Lung (tissue), 12 donors: ENCODE measurements around the gene CLEC4A. TPM values are rescaled to one million over a fixed set of nuclear protein-coding genes. Genes with fewer than 3 reads are reported as not detected.
"Not testable (repeated sequence)": the region's sequence is repeated elsewhere in the genome, so short reads cannot be mapped to it uniquely, and the experiment has no call there.

Experiments used
- ATAC-seq: fragments of 200-7000 bp; cut with Tn5 transposase; one replicate; pipeline ENCODE4 v1.9.1; 2020; ENCODE audit warnings: moderate number of reproducible peaks; ENCODE audit not compliant: insufficient read depth, low FRiP score
- DNase-seq, 3 donors: peaks; one replicate each; pipeline ENCODE4 v3.0.0-alpha.2; 2013 to 2017
- H3K27ac ChIP-seq, 2 donors: one replicate each; pipeline ENCODE4 v1.5.1; 2013; ENCODE audit warnings: mild to moderate bottlenecking in 2 of 2, moderate library complexity in 2 of 2, control low read depth in 1 of 2, inconsistent platforms in 1 of 2, low read depth in 1 of 2, low read length in 1 of 2
- H3K27me3 ChIP-seq, 3 donors: one replicate each; pipeline ENCODE4 v1.5.1; 2013; ENCODE audit warnings: low read length in 2 of 3; ENCODE audit not compliant: control insufficient read depth in 3 of 3, insufficient read depth in 3 of 3
- H3K36me3 ChIP-seq, 4 donors: one replicate each; pipeline ENCODE4 v1.5.1; 2013; ENCODE audit warnings: low read length in 4 of 4, mild to moderate bottlenecking in 1 of 4, moderate library complexity in 1 of 4; ENCODE audit not compliant: control insufficient read depth in 4 of 4, insufficient read depth in 4 of 4
- H3K4me1 ChIP-seq, 5 donors: one replicate each; pipeline ENCODE4 v1.5.1; 2013; ENCODE audit warnings: low read length in 5 of 5, mild to moderate bottlenecking in 2 of 5, moderate library complexity in 1 of 5; ENCODE audit not compliant: control insufficient read depth in 5 of 5, insufficient read depth in 5 of 5
- H3K4me3 ChIP-seq: one replicate; pipeline ENCODE4 v1.5.1; 2013; ENCODE audit warnings: mild to moderate bottlenecking, control low read depth, moderate library complexity
- H3K9ac ChIP-seq, 2 donors: one replicate each; pipeline ENCODE4 v1.5.1; 2013; ENCODE audit warnings: low read length in 2 of 2, control low read depth in 1 of 2; ENCODE audit not compliant: insufficient read depth in 1 of 2
- H3K9me3 ChIP-seq, 4 donors: one replicate each; pipeline ENCODE4 v1.5.1; 2013; ENCODE audit warnings: low read length in 3 of 4, mild to moderate bottlenecking in 1 of 4, moderate library complexity in 1 of 4; ENCODE audit not compliant: control insufficient read depth in 4 of 4, insufficient read depth in 3 of 4
- WGBS, 2 donors: extraction: QIAGEN DNeasy Blood & Tissue Kit; methylation state at CpG; one replicate each; pipeline ENCODE4 v1.1.7; 2013; 5-methylcytosine and 5-hydroxymethylcytosine counted together
- polyA plus RNA-seq, 2 donors: library from polyadenylated mRNA; stranded (reverse); fragments of 200-250 nt; gene quantifications; one replicate each; pipeline ENCODE4 v1.2.1, GENCODE V29; 2013
- total RNA-seq, 2 donors: library from RNA; depleted of rRNA in 1 of 2; stranded (reverse); fragments of >200 nt in 1 of 2; gene quantifications; one replicate each; pipeline ENCODE4 v1.2.1, GENCODE V29; 2014 to 2021
- TF ChIP-seq, protein P1 (sequence below): IDR thresholded peaks from 2 replicates; pipeline ENCODE4 v1.5.1; 2012; ENCODE audit warnings: mild to moderate bottlenecking; ENCODE audit errors: control extremely low read depth, extremely low read depth
- donor health status: control.
- donor health status: control.
- donor health status: Bipolar disorder and iron deficiency.
- donor health status: healthy.
- donor health status: DM: yes; HTN: yes; CAD: no.

The CLEC4A gene
- total and polyA plus RNA-seq, 4 donors, result 4.2 to 32.8 (median 9.8) TPM

DNA sequence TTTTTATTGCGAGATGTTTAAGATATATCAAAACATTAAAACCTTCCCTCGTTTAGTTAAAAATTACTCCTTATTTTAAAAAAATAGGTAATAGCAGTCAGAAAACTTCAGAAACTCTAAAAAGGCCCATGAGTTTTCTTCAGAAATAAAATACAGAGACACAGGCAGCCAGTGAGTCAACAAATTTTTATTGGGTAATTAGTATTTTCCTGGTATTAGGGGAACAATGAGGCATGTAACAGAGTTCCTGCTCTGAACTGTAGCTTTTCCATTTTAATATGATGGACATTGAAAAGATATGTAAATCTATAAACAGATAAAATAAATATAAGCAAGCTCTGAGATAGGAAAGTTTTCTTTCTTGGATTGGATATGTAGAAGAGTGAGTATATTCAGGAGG, 33.0 kb downstream of the CLEC4A start:
- Histone ChIP-seq H3K9me3 (no peaks in the 10 kb centered on the region), H3K27ac (no peak overlapping the region), H3K36me3 (no peaks in the 10 kb centered on the region), H3K27me3 (no peaks in the 10 kb centered on the region), H3K4me1 (peaks cover 0 to 11% (median 0%) of the 10 kb centered on the region in 5 donors), H3K4me3 (no peak overlapping the region), H3K9ac (no peak overlapping the region)
- ATAC-seq (no peak), DNase-seq (no peak)
- TF ChIP-seq, protein P1, sequence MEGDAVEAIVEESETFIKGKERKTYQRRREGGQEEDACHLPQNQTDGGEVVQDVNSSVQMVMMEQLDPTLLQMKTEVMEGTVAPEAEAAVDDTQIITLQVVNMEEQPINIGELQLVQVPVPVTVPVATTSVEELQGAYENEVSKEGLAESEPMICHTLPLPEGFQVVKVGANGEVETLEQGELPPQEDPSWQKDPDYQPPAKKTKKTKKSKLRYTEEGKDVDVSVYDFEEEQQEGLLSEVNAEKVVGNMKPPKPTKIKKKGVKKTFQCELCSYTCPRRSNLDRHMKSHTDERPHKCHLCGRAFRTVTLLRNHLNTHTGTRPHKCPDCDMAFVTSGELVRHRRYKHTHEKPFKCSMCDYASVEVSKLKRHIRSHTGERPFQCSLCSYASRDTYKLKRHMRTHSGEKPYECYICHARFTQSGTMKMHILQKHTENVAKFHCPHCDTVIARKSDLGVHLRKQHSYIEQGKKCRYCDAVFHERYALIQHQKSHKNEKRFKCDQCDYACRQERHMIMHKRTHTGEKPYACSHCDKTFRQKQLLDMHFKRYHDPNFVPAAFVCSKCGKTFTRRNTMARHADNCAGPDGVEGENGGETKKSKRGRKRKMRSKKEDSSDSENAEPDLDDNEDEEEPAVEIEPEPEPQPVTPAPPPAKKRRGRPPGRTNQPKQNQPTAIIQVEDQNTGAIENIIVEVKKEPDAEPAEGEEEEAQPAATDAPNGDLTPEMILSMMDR, result no peak
- 92% methylated on average over 2 of the region's 2 CpGs for WGBS, 2 donors

DNA sequence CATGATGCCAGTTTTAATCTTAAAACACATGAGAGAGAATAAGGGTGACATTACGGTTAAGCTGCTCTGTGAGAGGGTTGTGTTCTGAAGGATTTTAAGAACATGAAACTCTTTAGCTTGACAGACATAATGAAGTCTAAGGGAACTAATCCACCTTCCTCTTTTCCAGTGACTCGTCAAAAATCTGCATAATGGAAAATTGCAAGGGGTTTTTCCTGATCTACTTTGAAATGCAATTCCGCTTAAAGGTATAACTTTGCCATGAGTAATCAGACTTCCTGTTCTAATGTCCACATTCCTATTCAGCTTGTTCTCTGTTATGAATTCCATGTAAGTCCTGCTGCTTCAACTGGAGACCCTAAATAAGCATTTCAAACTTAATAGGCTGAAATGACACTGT, 33.4 kb downstream of the CLEC4A start, which contains the start of gene ZNF705A:
Gene ZNF705A (plus strand): TSS at position 171 of the 400 bp plus-strand sequence. CDS start 15,611 bp downstream, outside the sequence.
- peaks cover 0 to 11% (median 0%) of the 10 kb centered on the region in 5 donors for H3K4me1 ChIP-seq
- ATAC-seq, result no peak
- 28 to 46% methylated on average over 3 of the region's 3 CpGs for WGBS, 2 donors
- H3K9me3 ChIP-seq, result no peaks in the 10 kb centered on the region
- H3K27ac ChIP-seq, result no peak within 1 kb of the TSS
- TF ChIP-seq, protein P1, result no peak
- H3K27me3 ChIP-seq, result no peaks in the 10 kb centered on the region
- H3K9ac ChIP-seq, result no peak within 1 kb of the TSS
- DNase-seq, result peak in 2 of 3 donors; percentile 21 to 38
- no peak within 1 kb of the TSS for H3K4me3 ChIP-seq
- H3K36me3 ChIP-seq, result no peaks in the 10 kb centered on the region

DNA sequence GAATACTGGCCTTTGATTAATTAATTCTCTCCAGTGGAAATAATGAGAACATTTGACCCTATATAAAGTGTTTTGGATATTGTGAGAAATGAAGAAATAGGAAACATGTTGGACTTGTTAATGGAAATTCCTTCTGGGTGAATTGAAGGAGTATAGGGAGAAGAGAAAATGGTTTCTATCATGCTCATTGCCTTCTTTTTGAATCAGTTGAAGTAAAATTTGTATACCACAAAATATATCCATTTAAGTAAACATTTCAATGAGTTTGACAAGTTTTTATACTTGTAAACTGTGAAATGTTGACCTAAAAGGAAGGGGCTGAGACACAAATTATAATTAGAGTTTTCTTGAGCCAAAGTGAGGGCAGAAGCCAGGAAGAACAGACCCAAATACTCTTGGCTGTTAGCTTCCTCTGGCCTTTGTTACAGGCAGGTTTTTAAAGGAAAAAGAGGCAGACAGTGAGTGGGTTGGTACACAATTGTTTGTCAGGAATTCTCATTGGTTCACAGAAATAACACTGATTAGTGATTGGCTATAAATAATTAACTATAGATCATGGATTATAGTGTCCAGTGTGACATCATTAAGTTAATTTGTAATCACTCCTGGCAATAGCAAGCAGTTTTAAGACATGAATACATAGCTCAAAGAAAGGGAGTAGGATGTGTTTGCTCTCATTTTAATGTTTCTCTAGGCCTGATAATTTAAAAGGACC, 34.2 kb downstream of the CLEC4A start:
- H3K27ac ChIP-seq, result no peak overlapping the region
- no peak overlapping the region for H3K4me3 ChIP-seq

DNA sequence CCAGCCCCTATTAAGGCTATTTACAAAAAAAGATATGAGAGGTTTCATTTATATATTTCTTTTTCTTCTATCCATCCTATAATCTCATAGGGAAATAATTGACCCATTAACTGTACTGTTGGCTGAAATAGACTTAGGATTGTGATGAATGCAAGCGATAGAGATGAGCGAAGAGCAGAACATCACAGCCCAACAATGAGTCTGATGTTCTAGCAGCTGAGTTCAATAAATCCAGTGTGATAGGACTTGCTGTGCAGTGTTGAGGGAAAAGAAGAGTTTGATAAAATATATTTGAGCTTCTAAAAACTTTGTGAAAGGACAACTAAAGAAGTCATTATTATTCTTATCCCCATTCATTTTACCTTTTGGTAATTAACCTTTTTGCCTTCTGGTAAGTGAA, 49.5 kb downstream of the CLEC4A start:
- 97 to 100% methylated on average over 2 of the region's 2 CpGs for WGBS, 2 donors
- not testable (repeated sequence) for ATAC-seq

More for the DNA sequence above, 34.2 kb downstream of the CLEC4A start:
- Histone ChIP-seq H3K4me1 (peaks cover 0 to 11% (median 0%) of the 10 kb centered on the region in 5 donors), H3K36me3 (no peaks in the 10 kb centered on the region), H3K9ac (no peak overlapping the region), H3K27me3 (no peaks in the 10 kb centered on the region), H3K9me3 (no peaks in the 10 kb centered on the region)
- TF ChIP-seq, protein P1, result no peak
- no peak for ATAC-seq
- no peak for DNase-seq

More for the DNA sequence above, 49.5 kb downstream of the CLEC4A start:
- H3K4me1 ChIP-seq, DNase-seq, H3K36me3 ChIP-seq, H3K4me3 ChIP-seq, H3K27ac ChIP-seq, H3K9ac ChIP-seq, H3K27me3 ChIP-seq, H3K9me3 ChIP-seq: not testable (repeated sequence)
